Fibroblast of upper back skin (primary cell): ENCODE data around the gene TMEM161B.
A peak's percentile ranks its signal among the peaks of the same experiment; 100 is the strongest.
"Not testable (repeated sequence)": the region's sequence is repeated elsewhere in the genome, so short reads cannot be mapped to it uniquely, and the experiment has no call there.

ENCODE experiments used
- DNase-seq: peaks from one replicate; pipeline ENCODE4 v3.0.0-alpha.2; 2013

The TMEM161B gene

GRCh38 chr5:88268385-88269184, at the start of gene TMEM161B:
Gene TMEM161B (minus strand): TSS chr5:88268845. CDS start chr5:88268723, 122 bp downstream.
- DNase-seq, result peak; percentile 91

- no peak for DNase-seq
Observed at GRCh38 chr5:88304356-88304755, 35.7 kb upstream of the TMEM161B start.

- DNase-seq, result peak; percentile 9
Observed at GRCh38 chr5:88298425-88298824, 29.8 kb upstream of the TMEM161B start.

GRCh38 chr5:88290801-88291200, 22.2 kb upstream of the TMEM161B start:
- DNase-seq, result peak; percentile 25

- DNase-seq, result no peak
Observed at GRCh38 chr5:88288528-88289197, 20.0 kb upstream of the TMEM161B start.

- no peak for DNase-seq
Observed at GRCh38 chr5:88287846-88288527, 19.3 kb upstream of the TMEM161B start.

GRCh38 chr5:88287302-88287701, 18.7 kb upstream of the TMEM161B start:
- DNase-seq, result no peak

- no peak for DNase-seq
Observed at GRCh38 chr5:88283690-88284089, 15.0 kb upstream of the TMEM161B start.

GRCh38 chr5:88281322-88281721, 12.7 kb upstream of the TMEM161B start:
- DNase-seq, result no peak

- no peak for DNase-seq
Observed at GRCh38 chr5:88279584-88279983, 10.9 kb upstream of the TMEM161B start.

- no peak for DNase-seq
Observed at GRCh38 chr5:88276378-88276777, 7.7 kb upstream of the TMEM161B start.

GRCh38 chr5:88275581-88275980, 6.9 kb upstream of the TMEM161B start:
- DNase-seq, result no peak

GRCh38 chr5:88269222-88269771, 652 bp upstream of the TMEM161B start:
- no peak for DNase-seq

- DNase-seq, result not testable (repeated sequence)
Observed at GRCh38 chr5:88264565-88264964, 4.1 kb downstream of the TMEM161B start.

GRCh38 chr5:88263349-88263748, 5.3 kb downstream of the TMEM161B start:
- DNase-seq, result no peak

GRCh38 chr5:88262116-88262515, 6.5 kb downstream of the TMEM161B start:
- peak; percentile 30 for DNase-seq

- DNase-seq, result no peak
Observed at GRCh38 chr5:88258636-88259035, 10.0 kb downstream of the TMEM161B start.

GRCh38 chr5:88256872-88257271, 11.8 kb downstream of the TMEM161B start:
- no peak for DNase-seq

GRCh38 chr5:88256037-88256436, 12.6 kb downstream of the TMEM161B start:
- no peak for DNase-seq

GRCh38 chr5:88254320-88254719, 14.3 kb downstream of the TMEM161B start:
- DNase-seq, result no peak

- no peak for DNase-seq
Observed at GRCh38 chr5:88251048-88251711, 17.5 kb downstream of the TMEM161B start.

- no peak for DNase-seq
Observed at GRCh38 chr5:88250010-88250409, 18.6 kb downstream of the TMEM161B start.
